GM10248 (cell line): Measurements from ENCODE around the gene CCNJL.

Experiments used
- CTCF ChIA-PET: fragments of 300-600 bp; sonication (Branson Sonifier 250); formaldehyde crosslinking; extraction: SDS; loops from one replicate; lab custom pipeline; 2021; ENCODE audit warnings: antibody characterized with exemption; lab: Yijun Ruan, JAX
- POLR2A ChIA-PET: fragments of 350-650 bp; sonication (Branson Sonifier 250); formaldehyde crosslinking; extraction: SDS; loops from one replicate; lab custom pipeline; 2020; ENCODE audit warnings: antibody characterized with exemption; lab: Yijun Ruan, JAX
- DNase-seq: peaks from one replicate; pipeline ENCODE4 v3.0.0; 2012; ENCODE audit errors: extremely low spot score
- TF ChIP-seq, protein P1 (sequence below): IDR thresholded peaks from 2 replicates; pipeline ENCODE4 v1.5.1; 2012; ENCODE audit warnings: mild to moderate bottlenecking, low read depth; ENCODE audit errors: extremely low read depth, missing control alignments, control extremely low read depth

Gene CCNJL

DNA sequence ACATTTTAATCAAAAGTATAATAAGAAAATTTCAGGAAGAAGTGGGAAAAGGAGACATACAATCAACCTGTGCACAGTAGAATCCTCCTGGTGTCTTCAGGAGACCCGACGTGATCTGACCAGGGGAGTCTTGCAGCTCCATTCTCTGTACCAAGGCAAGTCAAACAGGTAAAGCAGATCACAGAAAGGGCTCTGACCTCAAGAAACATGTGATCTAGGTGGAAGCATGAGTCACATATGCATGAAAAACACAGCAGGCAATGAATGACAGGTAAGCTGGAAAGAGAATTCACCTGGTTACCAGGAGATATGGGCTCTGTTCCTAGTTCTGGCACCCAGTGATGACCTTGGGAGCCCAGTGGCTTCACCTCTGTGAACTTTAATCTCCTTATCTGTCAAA is 102.4 kb downstream of the CCNJL start:
- no peak for DNase-seq
- CTCF ChIA-PET, result interaction anchor here (1.0 to 1.2 kb wide), 2 partner anchors 17 to 135 kb away, joined by 3 read pairs; no protein-coding TSS in a partner anchor
- TF ChIP-seq, protein P1, sequence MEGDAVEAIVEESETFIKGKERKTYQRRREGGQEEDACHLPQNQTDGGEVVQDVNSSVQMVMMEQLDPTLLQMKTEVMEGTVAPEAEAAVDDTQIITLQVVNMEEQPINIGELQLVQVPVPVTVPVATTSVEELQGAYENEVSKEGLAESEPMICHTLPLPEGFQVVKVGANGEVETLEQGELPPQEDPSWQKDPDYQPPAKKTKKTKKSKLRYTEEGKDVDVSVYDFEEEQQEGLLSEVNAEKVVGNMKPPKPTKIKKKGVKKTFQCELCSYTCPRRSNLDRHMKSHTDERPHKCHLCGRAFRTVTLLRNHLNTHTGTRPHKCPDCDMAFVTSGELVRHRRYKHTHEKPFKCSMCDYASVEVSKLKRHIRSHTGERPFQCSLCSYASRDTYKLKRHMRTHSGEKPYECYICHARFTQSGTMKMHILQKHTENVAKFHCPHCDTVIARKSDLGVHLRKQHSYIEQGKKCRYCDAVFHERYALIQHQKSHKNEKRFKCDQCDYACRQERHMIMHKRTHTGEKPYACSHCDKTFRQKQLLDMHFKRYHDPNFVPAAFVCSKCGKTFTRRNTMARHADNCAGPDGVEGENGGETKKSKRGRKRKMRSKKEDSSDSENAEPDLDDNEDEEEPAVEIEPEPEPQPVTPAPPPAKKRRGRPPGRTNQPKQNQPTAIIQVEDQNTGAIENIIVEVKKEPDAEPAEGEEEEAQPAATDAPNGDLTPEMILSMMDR, result no peak
- POLR2A ChIA-PET, result no interaction called here

- ChIA-PET CTCF (interaction anchor here (0.9 kb wide), 1 partner anchor 139 kb away, joined by 3 read pairs; no protein-coding TSS in a partner anchor), POLR2A (no interaction called here)
- TF ChIP-seq, protein P1, result no peak
- no peak for DNase-seq
Measured at GRCh38 chr5:160207061-160207460, 105.3 kb downstream of the CCNJL start.
